BJ (cell line): Measurements from ENCODE around the gene PACS1. TPM values are rescaled to one million over a fixed set of nuclear protein-coding genes. Genes with fewer than 3 reads are reported as not detected.
"Not testable (repeated sequence)": the region's sequence is repeated elsewhere in the genome, so short reads cannot be mapped to it uniquely, and the experiment has no call there.

Experiments used
- CTCF ChIA-PET: fragments of 350-600 bp; formaldehyde crosslinking; extraction: SDS; loops from one replicate; lab custom pipeline; 2021; ENCODE audit warnings: antibody characterized with exemption, inconsistent platforms; lab: Yijun Ruan, JAX
- POLR2A ChIA-PET: fragments of 300-600 bp; sonication (Branson Sonifier 250); formaldehyde crosslinking; extraction: SDS; loops from one replicate; lab custom pipeline; 2021; ENCODE audit warnings: antibody characterized with exemption; lab: Charles Lee
- DNase-seq: peaks from one replicate; pipeline ENCODE4 v3.0.0-alpha.2; 2011; ENCODE audit warnings: low read depth
- H3K27me3 ChIP-seq: 2 replicates; pipeline ENCODE4 v1.6.0; 2011; ENCODE audit warnings: low read length; ENCODE audit not compliant: control insufficient read depth, insufficient read depth
- H3K36me3 ChIP-seq: 2 replicates; pipeline ENCODE4 v1.5.1; 2011; ENCODE audit warnings: low read length; ENCODE audit not compliant: control insufficient read depth, insufficient read depth
- H3K4me3 ChIP-seq: 2 replicates; pipeline ENCODE4 v1.5.1; 2011; ENCODE audit warnings: low read depth, mild to moderate bottlenecking, control low read depth, low read length
- polyA minus RNA-seq: library from RNA; depleted of rRNA, polyadenylated mRNA; stranded (reverse); fragments of >200 nt; gene quantifications from 2 replicates; pipeline ENCODE4 v1.2.3, GENCODE V29; 2011; rRNA and poly(A)+ RNA removed
- polyA plus RNA-seq: library from polyadenylated mRNA; depleted of rRNA; stranded (reverse); fragments of >200 nt; gene quantifications from 2 replicates; pipeline ENCODE4 v1.2.3, GENCODE V29; 2011; rRNA removed
- TF ChIP-seq, protein P1 (sequence below): IDR thresholded peaks from 2 replicates; pipeline ENCODE4 v1.5.1; 2011; ENCODE audit warnings: low read depth, mild to moderate bottlenecking, control low read depth, inconsistent platforms, low read length, moderate library complexity; ENCODE audit not compliant: insufficient read depth

Gene PACS1
- polyA plus RNA-seq = 34.3 and 35.8 TPM in 2 replicates
- polyA minus RNA-seq = 103 TPM in 2 replicates

DNA sequence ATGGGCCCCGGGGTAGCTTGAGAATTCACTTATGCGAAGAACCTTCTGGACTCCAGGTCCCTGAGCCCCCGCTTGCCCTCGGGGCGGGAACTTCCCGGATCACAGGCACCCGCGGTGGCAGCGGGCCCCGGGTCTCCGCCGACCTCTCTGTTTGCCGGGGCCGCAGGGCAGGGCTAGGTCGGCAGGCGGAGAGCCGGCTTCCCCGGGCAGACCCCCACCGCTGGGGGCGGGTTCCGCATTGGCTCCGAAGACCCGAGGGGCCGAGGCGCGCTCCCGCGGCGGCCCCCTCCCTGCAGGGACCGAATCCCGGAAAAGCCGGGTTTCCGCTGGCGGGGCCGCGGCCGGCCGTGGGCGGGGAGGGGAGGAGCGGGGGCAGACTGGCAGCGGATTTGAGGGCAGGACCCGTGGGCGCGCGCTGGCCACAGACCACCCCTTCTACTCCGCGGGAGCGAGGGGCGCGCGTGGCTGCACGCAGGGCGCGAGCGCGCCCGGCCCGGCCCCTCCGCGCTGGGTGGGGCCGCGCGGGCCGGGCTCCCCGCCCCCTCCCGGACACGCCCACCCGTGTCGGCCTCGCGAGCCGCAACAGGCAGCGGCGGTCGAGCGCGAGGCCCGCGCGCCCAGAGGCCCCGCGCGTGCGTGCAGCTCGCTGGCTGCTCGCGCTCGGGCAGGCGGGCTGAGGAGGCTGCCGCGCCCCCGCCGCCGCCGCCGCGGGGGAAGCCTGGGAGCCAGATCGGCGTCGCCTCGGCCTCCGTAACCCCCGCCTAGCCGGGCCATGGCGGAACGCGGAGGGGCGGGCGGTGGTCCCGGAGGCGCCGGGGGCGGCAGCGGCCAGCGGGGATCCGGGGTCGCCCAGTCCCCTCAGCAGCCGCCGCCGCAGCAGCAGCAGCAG lies at the start of gene PACS1:
TSS of gene PACS1 (plus strand) at position 558 of the 889 bp plus-strand sequence. CDS start at position 773, 215 bp downstream.
- Histone ChIP-seq H3K36me3 (peaks cover 24% of the 10 kb centered on the region), H3K27me3 (no peaks in the 10 kb centered on the region), H3K4me3 (peak within 1 kb of the TSS; percentile 84)
- ChIA-PET POLR2A (interaction anchor here (0.7 kb wide), 1 partner anchor 195 kb away, joined by 3 read pairs; no protein-coding TSS in a partner anchor), CTCF (interaction anchor here (0.7 to 5.2 kb wide), 12 partner anchors 9 to 290 kb away, joined by 3 to 125 read pairs (median 8); partner anchors contain the start of gene SF3B2)
- DNase-seq = peak; percentile 26
- TF ChIP-seq, protein P1, sequence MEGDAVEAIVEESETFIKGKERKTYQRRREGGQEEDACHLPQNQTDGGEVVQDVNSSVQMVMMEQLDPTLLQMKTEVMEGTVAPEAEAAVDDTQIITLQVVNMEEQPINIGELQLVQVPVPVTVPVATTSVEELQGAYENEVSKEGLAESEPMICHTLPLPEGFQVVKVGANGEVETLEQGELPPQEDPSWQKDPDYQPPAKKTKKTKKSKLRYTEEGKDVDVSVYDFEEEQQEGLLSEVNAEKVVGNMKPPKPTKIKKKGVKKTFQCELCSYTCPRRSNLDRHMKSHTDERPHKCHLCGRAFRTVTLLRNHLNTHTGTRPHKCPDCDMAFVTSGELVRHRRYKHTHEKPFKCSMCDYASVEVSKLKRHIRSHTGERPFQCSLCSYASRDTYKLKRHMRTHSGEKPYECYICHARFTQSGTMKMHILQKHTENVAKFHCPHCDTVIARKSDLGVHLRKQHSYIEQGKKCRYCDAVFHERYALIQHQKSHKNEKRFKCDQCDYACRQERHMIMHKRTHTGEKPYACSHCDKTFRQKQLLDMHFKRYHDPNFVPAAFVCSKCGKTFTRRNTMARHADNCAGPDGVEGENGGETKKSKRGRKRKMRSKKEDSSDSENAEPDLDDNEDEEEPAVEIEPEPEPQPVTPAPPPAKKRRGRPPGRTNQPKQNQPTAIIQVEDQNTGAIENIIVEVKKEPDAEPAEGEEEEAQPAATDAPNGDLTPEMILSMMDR = no peak

DNA sequence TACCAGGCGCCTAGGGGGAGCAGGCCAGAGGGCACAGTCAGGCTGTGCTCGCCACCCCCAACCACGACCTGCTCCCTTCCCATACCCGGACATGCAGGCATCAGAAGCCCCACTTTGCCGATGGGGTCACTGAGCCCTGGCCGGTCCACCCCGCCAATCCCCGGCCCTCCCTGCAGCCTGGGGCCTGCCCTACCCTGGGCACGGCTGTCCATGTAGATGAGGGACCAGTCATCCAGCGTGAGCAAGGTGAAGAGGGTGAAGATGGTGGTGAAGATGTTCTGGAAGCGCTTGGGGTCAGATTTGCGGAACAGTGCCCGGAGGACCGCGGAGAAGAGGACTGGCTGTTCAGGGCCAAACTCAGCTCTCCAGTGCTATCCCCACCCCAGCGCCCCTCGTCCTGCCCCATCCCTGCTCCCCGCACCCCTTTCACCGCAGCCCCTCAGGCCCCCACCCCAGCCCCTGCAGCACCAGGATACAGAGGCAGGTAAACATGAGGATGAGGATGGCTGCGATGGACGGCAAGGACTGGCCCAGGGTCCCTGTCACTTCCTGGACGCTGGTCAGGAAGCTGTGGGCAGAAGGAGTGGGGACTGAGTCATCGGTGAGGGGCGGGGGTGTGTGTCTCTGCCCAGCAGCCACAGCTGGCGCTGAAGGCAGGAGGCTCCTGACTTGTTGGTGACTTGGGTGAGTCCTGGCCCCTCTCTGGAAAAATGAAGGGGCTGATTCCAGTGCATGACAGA lies 49.3 kb upstream of the PACS1 start:
- ChIA-PET POLR2A (interaction anchor here (1.1 kb wide), 1 partner anchor 12 kb away, joined by 18 read pairs; no protein-coding TSS in a partner anchor), CTCF (interaction anchor here (0.6 to 2.6 kb wide), 5 partner anchors 9 to 137 kb away, joined by 3 to 26 read pairs (median 4); partner anchors contain the start of gene CST6)
- Histone ChIP-seq H3K27me3 (no peaks in the 10 kb centered on the region), H3K4me3 (no peak overlapping the region), H3K36me3 (no peaks in the 10 kb centered on the region)
- TF ChIP-seq, protein P1 = no peak
- DNase-seq = no peak

DNA sequence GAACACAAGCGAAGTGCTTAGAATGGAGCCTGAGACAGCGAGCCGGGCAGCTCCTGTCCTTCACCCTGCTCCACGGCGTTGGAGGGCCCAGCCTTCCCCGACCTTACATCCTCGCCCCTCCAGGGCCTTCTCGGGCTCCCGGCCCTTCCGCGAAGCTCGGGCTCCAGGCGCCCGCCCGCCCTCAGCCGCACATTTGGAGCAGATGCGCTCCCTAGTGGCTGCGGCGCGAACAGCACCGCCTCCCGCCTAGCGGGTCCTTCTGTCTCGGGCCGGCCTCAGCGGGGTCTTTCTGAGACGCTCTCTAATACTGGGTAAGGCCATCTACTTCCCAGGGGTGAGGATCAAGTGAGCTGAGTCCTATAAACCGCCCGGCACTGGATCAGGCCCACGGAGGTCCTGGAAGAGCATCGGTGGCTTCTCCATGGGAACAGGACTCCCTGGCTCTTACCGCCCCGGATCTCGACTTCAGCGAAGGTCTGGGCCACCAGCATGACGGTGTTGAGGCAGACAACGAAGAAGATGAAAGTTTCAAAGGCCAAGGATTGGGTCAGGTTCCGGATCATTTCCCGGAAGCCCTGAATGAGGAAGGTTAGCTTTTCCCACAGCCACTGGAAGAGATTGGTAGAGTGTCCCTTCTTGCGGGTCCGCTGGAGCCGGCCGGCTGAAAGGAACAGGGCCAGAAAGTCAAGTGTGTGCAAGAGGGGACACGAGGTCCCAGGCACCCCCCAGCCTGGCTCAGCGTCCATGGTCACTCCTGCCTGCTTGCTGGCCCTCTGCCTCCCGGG lies 47.5 kb upstream of the PACS1 start:
- Histone ChIP-seq H3K4me3 (no peak overlapping the region), H3K27me3 (no peaks in the 10 kb centered on the region), H3K36me3 (no peaks in the 10 kb centered on the region)
- TF ChIP-seq, protein P1 = peak; percentile 98
- no peak for DNase-seq
- ChIA-PET POLR2A (interaction anchor here (0.6 kb wide), 1 partner anchor 11 kb away, joined by 5 read pairs; no protein-coding TSS in a partner anchor), CTCF (interaction anchor here (0.6 to 3.8 kb wide), 38 partner anchors 9 to 386 kb away, joined by 3 to 48 read pairs (median 4); partner anchors contain the start of genes BANF1, CCDC85B, CST6 and FIBP)

DNA sequence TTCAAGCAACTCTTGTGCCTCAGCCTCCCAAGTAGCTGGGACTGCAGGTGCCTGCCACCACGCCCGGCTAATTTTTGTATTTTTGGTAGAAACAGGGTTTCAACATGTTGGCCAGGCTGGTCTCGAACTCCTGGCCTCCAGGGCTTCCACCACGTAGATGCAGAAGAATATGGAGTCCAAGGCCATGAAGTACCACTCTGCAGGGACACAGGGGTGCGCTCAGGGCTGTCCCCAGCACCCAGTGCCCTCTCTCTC lies 47.0 kb upstream of the PACS1 start:
- POLR2A ChIA-PET, H3K4me3 ChIP-seq: not testable (repeated sequence)
- CTCF ChIA-PET = interaction anchor here (0.6 to 3.8 kb wide), 19 partner anchors 8 to 318 kb away, joined by 3 to 48 read pairs (median 7); partner anchors contain the start of genes BANF1, CST6, FIBP and KAT5

DNA sequence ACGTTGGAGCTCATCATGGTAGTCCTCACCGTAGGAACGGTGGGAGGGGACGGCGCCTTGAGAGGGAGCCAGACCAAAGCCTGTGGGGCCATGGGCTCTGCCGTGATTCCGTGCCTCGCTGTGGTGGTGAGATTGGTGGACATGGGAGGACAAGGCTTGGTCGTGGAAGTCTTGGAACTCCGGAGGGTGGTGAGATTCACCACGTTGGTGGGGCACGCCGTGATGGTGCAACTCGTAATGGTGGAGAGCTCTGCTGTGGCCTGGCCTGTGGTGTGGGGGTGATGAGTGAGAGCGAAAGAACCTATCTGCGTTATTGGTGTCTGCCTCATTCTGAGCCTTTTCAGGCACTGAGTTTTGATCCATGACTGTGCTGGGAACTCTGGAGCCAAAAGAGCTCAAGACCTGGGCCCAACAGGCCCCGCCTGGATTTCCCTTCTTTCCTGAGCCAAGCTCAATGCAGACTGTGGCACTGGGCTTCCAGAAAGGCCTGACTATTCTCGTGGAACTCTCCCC lies 44.0 kb upstream of the PACS1 start, which contains the start of gene CATSPER1:
TSS of gene CATSPER1 (minus strand) at position 463 of the 513 bp plus-strand sequence. CDS start at position 363, 100 bp downstream.
- DNase-seq = no peak
- H3K36me3 ChIP-seq = no peaks in the 10 kb centered on the region
- TF ChIP-seq, protein P1 = no peak
- POLR2A ChIA-PET = no interaction called here
- H3K27me3 ChIP-seq = no peaks in the 10 kb centered on the region
- H3K4me3 ChIP-seq = no peak within 1 kb of the TSS
- CTCF ChIA-PET = interaction anchor here (0.9 to 1.6 kb wide), 3 partner anchors 11 to 43 kb away, joined by 3 to 12 read pairs (median 3); no protein-coding TSS in a partner anchor

More for the DNA sequence above, 47.0 kb upstream of the PACS1 start:
- H3K36me3 ChIP-seq, DNase-seq, H3K27me3 ChIP-seq: not testable (repeated sequence)
